ENCODE data around the gene SCFD2. TPM values are rescaled to one million over a fixed set of nuclear protein-coding genes. Genes with fewer than 3 reads are reported as not detected.

Gene SCFD2
- total RNA-seq, 4 donors from 2014 or later: 13.1 to 27.4 (median 19.8) TPM

GRCh38 chr4:52979821-52980590 lies 385.9 kb downstream of the SCFD2 start:
- no peak for TF ChIP-seq CTCF (IDR thresholded peaks at IDR 0.05; ENCODE audit: low read depth)

DNA sequence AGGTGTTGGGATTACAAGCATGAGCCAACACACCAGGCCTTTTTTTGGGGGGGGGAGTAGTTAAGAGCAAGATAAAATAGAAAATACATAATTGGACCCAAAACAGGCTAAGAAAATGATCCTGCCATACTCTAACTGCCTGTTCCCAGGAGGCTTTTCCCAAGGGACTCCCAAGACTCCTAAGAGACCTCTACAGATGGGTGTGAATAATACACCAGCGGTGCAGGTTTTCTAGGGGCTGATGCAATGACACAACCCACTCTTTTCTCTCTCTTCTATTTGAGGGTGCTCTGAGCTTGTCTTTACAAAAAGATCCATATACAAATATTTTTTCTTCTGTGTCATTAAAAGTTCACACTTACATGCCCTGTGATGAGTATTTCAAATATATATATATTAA lies 386.8 kb downstream of the SCFD2 start:
- TF ChIP-seq CTCF (IDR thresholded peaks at IDR 0.05; ENCODE audit: low read depth): no peak

DNA sequence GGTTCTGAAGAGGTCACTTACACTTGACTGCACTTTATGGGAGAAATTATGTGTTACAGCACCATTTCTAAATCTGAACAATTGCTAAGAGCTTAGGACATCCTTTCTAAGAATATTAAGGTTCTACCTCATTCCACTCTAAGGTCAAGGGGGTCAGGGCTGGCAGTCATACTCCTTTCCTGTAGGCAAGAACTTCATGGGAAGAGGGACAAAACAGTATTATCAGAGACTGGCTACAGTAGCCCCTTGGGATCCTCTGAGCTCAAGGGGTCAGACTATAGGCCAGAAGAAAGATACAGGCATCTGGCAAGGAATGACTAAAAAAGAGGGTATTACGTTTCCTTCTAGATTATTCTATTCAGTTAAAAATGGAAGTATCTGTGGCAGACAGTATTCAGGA lies 388.6 kb downstream of the SCFD2 start:
- TF ChIP-seq CTCF (IDR thresholded peaks at IDR 0.05; ENCODE audit: low read depth): no peak

GRCh38 chr4:52976523-52977230 lies 389.2 kb downstream of the SCFD2 start:
- TF ChIP-seq CTCF (IDR thresholded peaks at IDR 0.05; ENCODE audit: low read depth): no peak

DNA sequence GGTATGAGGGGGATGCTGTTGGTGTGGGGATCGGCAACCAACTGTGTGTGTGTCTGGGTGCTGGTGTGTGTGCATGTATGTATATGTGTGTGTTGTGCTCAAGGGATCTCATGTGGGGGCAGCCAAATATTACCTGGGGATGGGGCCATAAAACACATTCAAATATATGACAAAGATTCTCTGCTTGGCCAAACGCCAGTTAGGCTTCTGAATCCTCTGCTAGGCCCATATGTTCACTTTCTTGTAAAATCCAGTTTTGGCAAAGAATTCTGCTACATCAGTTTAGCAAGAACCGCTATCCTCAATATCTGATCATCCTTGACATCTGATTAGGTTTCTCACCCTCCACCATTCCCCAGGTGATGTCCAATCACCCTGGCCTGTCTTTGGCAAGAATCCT lies 397.2 kb downstream of the SCFD2 start:
- TF ChIP-seq CTCF (IDR thresholded peaks at IDR 0.05; ENCODE audit: low read depth): no peak

GRCh38 chr4:52968241-52968640 lies 397.6 kb downstream of the SCFD2 start:
- TF ChIP-seq CTCF (IDR thresholded peaks at IDR 0.05; ENCODE audit: low read depth): no peak

GRCh38 chr4:52966781-52967180 lies 399.1 kb downstream of the SCFD2 start:
- no peak for TF ChIP-seq CTCF (IDR thresholded peaks at IDR 0.05; ENCODE audit: low read depth)

All from subcutaneous adipose tissue (tissue), 4 donors.